Stimulated activated naive CD8-positive, alpha-beta T cell treated with anti-CD3 and anti-CD28 coated beads, Interleukin-15, amount 100 ng/mL, for 72 hours (primary cell): ENCODE measurements around the gene BCL2L2.
A peak's percentile ranks its signal among the peaks of the same experiment; 100 is the strongest.
"Not testable (repeated sequence)": the region's sequence is repeated elsewhere in the genome, so short reads cannot be mapped to it uniquely, and the experiment has no call there.

Source experiments
- ATAC-seq: fragments of 150-1000 bp; cut with Tn5 transposase; 2 replicates; pipeline ENCODE4 v1.10.0; 2021; ENCODE audit warnings: mild to moderate bottlenecking, moderate library complexity
- DNase-seq, 2 donors: peaks; one replicate each; pipeline ENCODE4 v3.0.0; 2021 to 2022
- H3K27ac Mint-ChIP-seq, 2 donors: one replicate each; pipeline ENCODE4 v1.8.0; 2022; ENCODE audit warnings: mild to moderate bottlenecking in 2 of 2, mixed read lengths in 2 of 2, moderate library complexity in 2 of 2
- H3K27me3 Mint-ChIP-seq: one replicate; pipeline ENCODE4 v1.8.0; 2022; ENCODE audit warnings: mixed read lengths
- H3K4me1 Mint-ChIP-seq: one replicate; pipeline ENCODE4 v1.8.0; 2022; ENCODE audit warnings: mild to moderate bottlenecking, mixed read lengths
- H3K4me3 Mint-ChIP-seq, 2 donors: one replicate each; pipeline ENCODE4 v1.8.0; 2022; ENCODE audit warnings: mild to moderate bottlenecking in 2 of 2, mixed read lengths in 2 of 2, moderate library complexity in 1 of 2
- H3K9me3 Mint-ChIP-seq, 2 donors: one replicate each; pipeline ENCODE4 v1.8.0; 2022; ENCODE audit warnings: mixed read lengths in 2 of 2

Gene BCL2L2

DNA sequence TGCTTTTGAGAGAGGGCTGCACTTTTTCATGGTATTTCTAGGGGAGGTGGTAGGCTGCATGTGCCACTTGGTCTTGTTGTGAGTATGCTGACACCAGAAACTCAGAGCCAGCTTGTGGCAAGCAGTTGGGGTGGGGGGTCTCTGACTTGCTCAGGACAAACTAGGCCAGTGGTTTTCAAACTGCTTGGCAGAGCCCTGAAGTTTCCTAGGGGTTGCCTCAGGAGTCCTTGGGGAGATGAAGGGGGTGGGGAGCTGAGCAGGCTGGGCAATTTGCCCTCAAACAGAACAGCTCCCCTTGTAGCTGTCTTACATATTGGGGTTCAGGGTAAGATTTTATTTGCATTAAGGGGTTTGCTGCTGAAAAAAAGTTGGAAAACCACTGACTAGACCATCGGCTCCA, 3.9 kb downstream of the BCL2L2 start:
- no peak for ATAC-seq
- DNase-seq, result no peak
- H3K4me3 Mint-ChIP-seq, result no peak overlapping the region
- no peak overlapping the region for H3K27ac Mint-ChIP-seq
- H3K27me3 Mint-ChIP-seq, result peaks cover 40% of the 10 kb centered on the region
- H3K4me1 Mint-ChIP-seq, result peaks cover 17% of the 10 kb centered on the region
- no peaks in the 10 kb centered on the region for H3K9me3 Mint-ChIP-seq

- H3K4me3 Mint-ChIP-seq, result no peak overlapping the region
- H3K27me3 Mint-ChIP-seq, result no peaks in the 10 kb centered on the region
- no peaks in the 10 kb centered on the region for H3K9me3 Mint-ChIP-seq
- H3K4me1 Mint-ChIP-seq, result peaks cover 12% of the 10 kb centered on the region
- no peak for ATAC-seq
- DNase-seq, result no peak
- H3K27ac Mint-ChIP-seq, result no peak overlapping the region
Observed at GRCh38 chr14:23316300-23316699, 9.7 kb downstream of the BCL2L2 start.

GRCh38 chr14:23319746-23320583, 13.3 kb downstream of the BCL2L2 start:
- DNase-seq, result no peak
- Mint-ChIP-seq H3K27ac (peak overlapping the region; percentile 98 to 99), H3K4me3 (peak overlapping the region; percentile 89 to 97), H3K4me1 (peaks cover 39% of the 10 kb centered on the region), H3K27me3 (no peaks in the 10 kb centered on the region), H3K9me3 (no peaks in the 10 kb centered on the region)
- ATAC-seq, result no peak

DNA sequence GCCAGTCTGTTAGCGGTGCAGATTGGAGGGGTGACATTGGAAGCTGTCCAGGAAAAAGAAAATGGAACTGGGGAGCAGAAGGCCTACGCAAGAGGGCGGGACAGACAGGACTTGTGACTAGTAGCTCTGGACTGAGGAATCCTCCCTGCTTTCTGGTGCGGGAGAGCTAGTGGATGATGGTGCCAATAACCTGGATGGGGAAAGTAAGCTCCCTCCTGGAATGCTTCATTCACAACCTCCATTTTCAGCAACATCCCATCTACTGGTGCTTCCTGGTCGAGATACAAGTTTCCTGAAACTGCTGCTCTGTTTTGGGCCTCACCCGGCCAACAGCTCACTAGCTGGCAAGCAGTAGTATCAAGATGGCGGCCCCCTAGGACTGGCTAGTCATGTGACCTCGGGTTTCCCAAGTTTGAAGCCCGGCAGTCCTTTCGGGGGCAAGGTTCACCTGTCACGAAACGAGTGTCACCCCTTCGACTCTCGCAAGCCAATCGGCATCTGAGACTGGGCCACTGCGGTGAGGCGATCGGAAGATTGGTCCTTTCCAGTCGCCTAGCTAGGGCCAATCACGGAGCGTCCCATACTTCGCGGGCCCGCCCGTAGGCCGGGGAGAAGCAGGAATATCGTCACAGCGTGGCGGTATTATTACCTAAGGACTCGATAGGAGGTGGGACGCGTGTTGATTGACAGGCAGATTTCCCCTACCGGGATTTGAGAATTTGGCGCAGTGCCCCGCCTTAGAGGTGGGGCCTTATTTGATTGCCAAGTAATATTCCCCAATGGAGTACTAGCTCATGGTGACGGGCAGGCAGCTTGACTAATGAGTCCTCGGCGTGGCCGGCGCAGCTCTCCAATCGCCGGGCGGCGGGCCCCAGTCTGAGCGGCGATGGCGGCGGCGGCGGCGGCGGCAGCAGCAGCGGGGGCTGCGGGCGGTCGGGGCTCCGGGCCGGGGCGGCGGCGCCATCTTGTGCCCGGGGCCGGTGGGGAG, 14.2 kb downstream of the BCL2L2 start, which contains the start of gene PABPN1:
Gene PABPN1, plus strand, starts transcription at position 874 of the 988 bp plus-strand sequence. Its CDS starts 13 bp downstream, at position 887.
- Mint-ChIP-seq H3K9me3 (no peaks in the 10 kb centered on the region), H3K4me1 (peaks cover 40% of the 10 kb centered on the region), H3K27me3 (no peaks in the 10 kb centered on the region), H3K27ac (peak within 1 kb of the TSS; percentile 98 to 99), H3K4me3 (peak within 1 kb of the TSS; percentile 92 to 97)
- ATAC-seq (peak; percentile 92), DNase-seq (peak; percentile 97 to 99)

- Mint-ChIP-seq H3K4me3 (peak overlapping the region; percentile 92 to 97), H3K9me3 (no peaks in the 10 kb centered on the region), H3K27me3 (no peaks in the 10 kb centered on the region), H3K27ac (peak overlapping the region; percentile 95 to 99), H3K4me1 (peaks cover 40% of the 10 kb centered on the region)
- DNase-seq (peak; percentile 69 to 83), ATAC-seq (peak; percentile 41)
Observed at GRCh38 chr14:23321572-23322547, 15.2 kb downstream of the BCL2L2 start.

DNA sequence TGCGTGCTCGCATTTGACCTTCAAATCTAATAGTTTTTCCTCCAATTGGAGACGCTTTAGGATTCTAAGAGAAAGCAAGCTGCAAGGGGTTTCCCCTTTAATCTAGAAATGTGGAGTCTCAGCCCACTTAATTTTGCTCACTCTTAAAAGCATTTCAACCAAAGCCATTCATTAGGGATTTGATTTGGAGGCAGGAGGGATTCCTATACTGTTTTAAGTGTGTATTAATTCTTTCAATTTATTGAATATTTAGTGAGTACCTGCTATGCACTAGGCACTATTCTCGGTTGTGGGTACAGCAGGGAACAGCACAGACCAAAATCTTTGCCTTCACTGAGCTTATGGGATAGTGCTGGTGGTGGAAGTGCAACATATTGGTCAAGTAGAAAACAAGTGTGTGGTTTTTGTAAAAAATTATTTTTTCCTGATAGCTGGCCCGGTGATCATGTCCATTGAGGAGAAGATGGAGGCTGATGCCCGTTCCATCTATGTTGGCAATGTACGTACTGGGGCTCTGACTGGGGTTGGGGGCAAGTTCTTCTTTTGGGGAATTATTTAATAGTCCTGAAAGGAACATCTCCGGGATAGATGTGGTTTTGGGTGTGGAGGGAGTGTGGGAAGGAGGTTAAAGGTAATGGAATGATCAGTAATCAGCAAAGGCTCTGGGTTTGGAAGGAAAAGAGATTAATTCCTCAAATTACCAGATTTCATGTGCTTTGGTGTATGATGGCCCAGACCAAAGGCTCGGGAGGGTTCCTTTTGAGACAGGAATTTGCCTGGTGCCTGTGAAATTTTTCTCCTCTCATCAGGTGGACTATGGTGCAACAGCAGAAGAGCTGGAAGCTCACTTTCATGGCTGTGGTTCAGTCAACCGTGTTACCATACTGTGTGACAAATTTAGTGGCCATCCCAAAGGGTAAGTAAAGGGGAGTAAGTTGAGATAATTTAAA, 16.2 kb downstream of the BCL2L2 start:
- Mint-ChIP-seq H3K9me3 (no peaks in the 10 kb centered on the region), H3K27ac (peak overlapping the region; percentile 95 to 99), H3K4me1 (peaks cover 40% of the 10 kb centered on the region), H3K27me3 (no peaks in the 10 kb centered on the region), H3K4me3 (peak overlapping the region; percentile 92 to 97)
- ATAC-seq (no peak), DNase-seq (no peak)

DNA sequence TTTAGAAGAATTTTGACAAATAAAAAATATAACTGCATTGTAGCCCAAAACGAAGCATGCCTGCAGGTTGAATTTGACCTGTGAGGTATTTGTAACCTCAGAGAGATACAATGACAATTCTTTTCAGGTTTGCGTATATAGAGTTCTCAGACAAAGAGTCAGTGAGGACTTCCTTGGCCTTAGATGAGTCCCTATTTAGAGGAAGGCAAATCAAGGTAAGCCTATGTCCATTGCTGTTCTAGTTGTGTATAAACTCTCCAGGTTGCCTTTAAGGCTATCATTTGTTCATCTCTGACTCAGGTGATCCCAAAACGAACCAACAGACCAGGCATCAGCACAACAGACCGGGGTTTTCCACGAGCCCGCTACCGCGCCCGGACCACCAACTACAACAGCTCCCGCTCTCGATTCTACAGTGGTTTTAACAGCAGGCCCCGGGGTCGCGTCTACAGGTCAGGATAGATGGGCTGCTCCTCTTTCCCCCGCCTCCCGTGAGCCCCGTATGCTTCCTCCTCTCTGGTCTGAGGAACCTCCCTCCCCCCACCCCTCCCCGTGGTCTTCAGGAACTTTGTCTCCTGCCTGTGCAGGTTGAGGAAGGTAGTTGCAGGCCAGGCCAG, 17.3 kb downstream of the BCL2L2 start:
- H3K4me1 Mint-ChIP-seq, result peaks cover 40% of the 10 kb centered on the region
- H3K27ac Mint-ChIP-seq, result no peak overlapping the region
- no peak overlapping the region for H3K4me3 Mint-ChIP-seq

GRCh38 chr14:23324455-23324846, 17.8 kb downstream of the BCL2L2 start:
- no peaks in the 10 kb centered on the region for H3K9me3 Mint-ChIP-seq
- H3K4me1 Mint-ChIP-seq, result peaks cover 39% of the 10 kb centered on the region
- H3K27me3 Mint-ChIP-seq, result no peaks in the 10 kb centered on the region
- no peak overlapping the region for H3K27ac Mint-ChIP-seq
- no peak overlapping the region for H3K4me3 Mint-ChIP-seq
- no peak for ATAC-seq
- no peak for DNase-seq

More for the DNA sequence above, 17.3 kb downstream of the BCL2L2 start:
- ATAC-seq, result no peak
- Mint-ChIP-seq H3K9me3 (no peaks in the 10 kb centered on the region), H3K27me3 (no peaks in the 10 kb centered on the region)
- DNase-seq, result no peak

GRCh38 chr14:23324993-23325392, 18.4 kb downstream of the BCL2L2 start:
- DNase-seq (no peak), ATAC-seq (no peak)
- H3K27ac Mint-ChIP-seq, result peak overlapping the region in 1 of 2 donors; percentile 89
- H3K27me3 Mint-ChIP-seq, result no peaks in the 10 kb centered on the region
- H3K4me3 Mint-ChIP-seq, result no peak overlapping the region
- H3K9me3 Mint-ChIP-seq, result no peaks in the 10 kb centered on the region
- peaks cover 33% of the 10 kb centered on the region for H3K4me1 Mint-ChIP-seq

- H3K27ac Mint-ChIP-seq, ATAC-seq, DNase-seq, H3K9me3 Mint-ChIP-seq, H3K4me3 Mint-ChIP-seq, H3K27me3 Mint-ChIP-seq: not testable (repeated sequence)
- peaks cover 28% of the 10 kb centered on the region for H3K4me1 Mint-ChIP-seq
Observed at GRCh38 chr14:23325746-23326145, 19.1 kb downstream of the BCL2L2 start.

- no peak for ATAC-seq
- no peaks in the 10 kb centered on the region for H3K27me3 Mint-ChIP-seq
- peak overlapping the region in 1 of 2 donors; percentile 31 for H3K27ac Mint-ChIP-seq
- no peaks in the 10 kb centered on the region for H3K9me3 Mint-ChIP-seq
- H3K4me1 Mint-ChIP-seq, result peaks cover 28% of the 10 kb centered on the region
- DNase-seq, result no peak
- H3K4me3 Mint-ChIP-seq, result no peak overlapping the region
Observed at GRCh38 chr14:23326491-23327332, 20.1 kb downstream of the BCL2L2 start.

DNA sequence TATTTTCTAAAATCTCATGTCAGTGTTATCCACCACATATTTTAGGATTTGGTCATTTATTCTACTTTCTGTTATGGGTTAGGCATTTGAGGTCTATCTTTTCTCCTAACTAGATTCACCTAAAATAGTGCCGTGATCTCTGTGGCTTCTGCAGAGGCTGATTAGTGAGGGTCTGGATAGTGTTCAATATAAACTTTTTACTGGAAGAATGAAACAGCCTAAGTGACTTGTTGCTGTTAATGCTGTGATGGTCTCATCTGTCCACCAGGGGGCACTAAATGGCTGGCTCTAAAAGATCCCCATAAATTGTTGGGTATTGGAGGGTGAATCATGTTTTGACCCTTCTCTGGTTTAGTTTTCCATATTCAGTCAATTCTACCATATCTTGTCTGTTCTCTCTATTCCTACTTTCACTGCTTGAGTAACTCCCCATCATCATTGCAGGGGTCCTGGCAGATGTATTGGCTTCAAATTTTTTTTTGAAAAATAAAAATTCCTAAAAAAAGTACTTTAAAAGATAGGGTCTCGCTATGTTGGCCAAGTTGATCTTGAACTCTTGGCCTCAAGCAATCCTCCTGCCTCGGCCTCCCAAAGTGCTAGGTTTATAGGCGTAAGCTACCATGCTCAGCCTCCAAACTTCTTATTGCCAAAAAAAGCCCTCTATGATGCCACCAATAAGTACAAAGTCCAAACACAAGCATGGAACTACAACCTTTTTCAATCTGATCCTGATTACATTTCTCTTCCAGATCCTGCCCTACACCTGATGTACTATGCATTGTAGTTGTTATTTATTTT, 21.5 kb downstream of the BCL2L2 start:
- Mint-ChIP-seq H3K27ac (no peak overlapping the region), H3K27me3 (no peaks in the 10 kb centered on the region), H3K4me3 (no peak overlapping the region), H3K4me1 (peaks cover 20% of the 10 kb centered on the region), H3K9me3 (no peaks in the 10 kb centered on the region)
- ATAC-seq (peak; percentile 86), DNase-seq (peak; percentile 45 to 65)
